HG03442 (cell line): ENCODE data around the gene ERFL.

ENCODE experiments used
- ATAC-seq: cut with Tn5 transposase; IDR thresholded peaks from one replicate; pipeline ENCODE4 v1.9.1; 2021; ENCODE audit warnings: mild to moderate bottlenecking, moderate library complexity; ENCODE audit not compliant: unreplicated experiment

Gene ERFL

DNA sequence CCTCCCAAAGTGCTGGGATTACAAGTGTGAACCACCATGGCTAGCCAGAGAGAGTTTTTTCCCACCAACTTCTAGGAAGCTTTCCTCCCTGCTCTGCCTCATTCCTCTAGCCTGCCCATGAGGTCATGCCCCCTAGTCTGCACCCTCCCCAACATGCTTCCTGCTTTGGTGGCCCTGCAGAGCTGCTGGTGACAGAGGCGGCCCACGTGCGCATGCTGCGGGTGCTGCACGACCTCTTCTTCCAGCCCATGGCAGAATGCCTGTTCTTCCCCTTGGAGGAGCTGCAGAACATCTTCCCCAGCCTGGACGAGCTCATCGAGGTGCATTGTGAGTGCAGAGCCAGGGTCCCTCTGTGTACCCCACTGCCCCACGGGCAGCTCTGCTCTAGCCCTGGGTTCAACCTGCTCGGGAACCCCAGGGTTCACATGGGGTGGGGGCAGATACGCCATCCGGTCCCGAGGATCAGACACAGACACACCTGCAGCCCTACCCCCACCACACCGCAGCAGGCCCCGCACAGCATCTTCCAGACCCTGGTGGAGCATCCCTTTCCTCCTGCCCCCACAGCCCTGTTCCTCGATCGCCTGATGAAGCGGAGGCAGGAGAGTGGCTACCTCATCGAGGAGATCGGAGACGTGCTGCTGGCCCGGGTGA, 26.4 kb downstream of the ERFL start:
- ATAC-seq: no peak

DNA sequence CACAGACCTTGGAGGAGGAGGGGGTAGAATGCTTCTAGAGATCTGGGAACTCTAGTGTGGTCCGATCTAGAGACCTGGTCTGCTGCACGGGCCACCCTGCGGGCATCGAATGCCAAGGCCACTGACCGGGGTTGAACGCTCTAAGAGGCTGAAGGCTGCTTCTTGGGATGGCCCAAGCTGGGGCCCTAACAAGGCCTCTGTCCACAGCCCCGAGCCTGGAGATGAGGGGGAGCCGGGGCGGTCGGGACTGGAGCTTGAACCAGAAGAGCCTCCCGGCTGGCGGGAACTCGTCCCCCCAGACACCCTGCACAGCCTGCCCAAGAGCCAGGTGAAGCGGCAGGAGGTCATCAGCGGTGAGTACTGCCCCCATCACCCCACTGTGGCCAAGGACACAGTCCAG, 30.0 kb downstream of the ERFL start:
- ATAC-seq: no peak

- ATAC-seq: no peak
Measured at GRCh38 chr19:41897820-41898219, 30.4 kb downstream of the ERFL start.

DNA sequence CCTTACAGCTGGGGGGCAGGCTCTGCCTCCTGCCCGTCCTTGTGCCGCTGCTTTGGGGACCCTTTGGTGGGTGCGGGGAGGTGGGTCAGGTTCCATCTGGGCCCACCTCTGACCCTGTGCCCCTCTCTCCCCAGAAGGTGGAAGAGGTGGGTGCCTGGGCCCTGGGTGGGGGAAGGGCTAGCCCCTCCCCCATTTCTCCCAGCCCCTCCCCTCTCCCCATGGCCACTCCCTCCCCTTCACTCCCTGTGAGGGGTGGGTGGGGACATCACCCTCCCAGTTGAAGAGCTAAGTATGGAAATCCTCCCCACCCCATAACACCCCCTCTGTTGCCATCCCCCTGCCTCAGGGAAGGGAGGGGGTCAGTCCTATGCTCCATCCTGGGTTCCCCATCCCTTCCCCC, 31.1 kb downstream of the ERFL start:
- ATAC-seq: no peak

DNA sequence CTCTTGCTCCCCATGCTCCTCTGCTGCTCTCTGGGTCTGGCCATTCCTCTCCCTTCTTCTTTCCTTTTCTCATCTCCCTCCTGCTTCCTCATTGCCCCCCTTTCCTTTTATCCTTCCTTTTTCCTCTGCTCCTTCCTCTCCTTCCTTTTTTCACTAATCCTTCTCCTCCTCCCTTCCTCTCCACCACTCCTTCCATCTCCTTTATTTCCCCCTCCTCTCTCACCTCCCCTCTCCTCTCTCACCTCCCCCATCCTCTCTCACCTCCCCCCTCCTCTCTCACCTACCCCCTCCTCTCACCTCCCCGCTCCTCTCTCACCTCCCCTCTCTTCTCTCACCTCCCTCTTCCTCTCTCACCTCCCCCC, 31.7 kb downstream of the ERFL start:
- ATAC-seq: no peak

GRCh38 chr19:41895745-41896580, 32.3 kb downstream of the ERFL start:
- ATAC-seq: no peak

DNA sequence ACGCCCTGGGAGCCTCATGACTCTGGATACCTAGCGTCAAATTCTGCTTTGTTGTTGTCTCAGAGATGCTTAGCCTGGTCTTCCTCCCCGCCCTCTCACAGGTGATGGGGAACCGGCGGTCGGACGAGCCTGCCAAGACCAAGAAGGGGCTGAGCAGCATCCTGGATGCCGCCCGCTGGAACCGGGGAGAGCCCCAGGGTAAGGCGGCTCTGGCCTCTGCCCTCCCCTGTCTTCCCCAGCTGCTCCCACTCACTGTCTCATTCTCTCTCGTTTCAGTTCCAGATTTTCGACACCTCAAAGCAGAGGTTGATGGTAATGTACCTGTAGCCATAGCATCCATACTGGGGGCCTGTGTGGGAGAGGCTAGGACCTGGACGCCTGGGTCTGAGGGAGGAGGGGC, 33.9 kb downstream of the ERFL start:
- no peak for ATAC-seq

- no peak for ATAC-seq
Measured at GRCh38 chr19:41893899-41894298, 34.4 kb downstream of the ERFL start.

GRCh38 chr19:41892173-41892902, 35.9 kb downstream of the ERFL start:
- ATAC-seq: no peak

- ATAC-seq: no peak
Measured at GRCh38 chr19:41890936-41891335, 37.3 kb downstream of the ERFL start.

DNA sequence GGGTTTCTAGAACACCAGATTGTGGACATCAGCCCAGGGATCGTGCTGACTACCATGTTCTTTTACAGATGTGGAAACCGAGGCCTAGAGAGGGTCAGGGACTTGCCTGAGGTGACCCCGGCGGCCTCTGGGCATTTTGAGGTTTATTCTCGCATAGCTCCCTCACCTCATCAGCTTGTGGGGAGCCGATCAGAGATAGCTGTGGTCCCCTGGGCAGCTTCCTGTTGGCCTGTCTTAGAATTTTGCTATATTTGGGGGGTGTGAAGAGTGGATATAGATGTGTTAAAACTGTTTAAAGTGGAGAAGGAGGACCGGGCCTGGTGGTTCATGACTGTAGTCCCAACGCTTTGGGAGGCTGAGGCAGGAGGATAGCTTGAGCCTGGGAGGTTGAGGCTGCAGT, 38.4 kb downstream of the ERFL start:
- no peak for ATAC-seq

DNA sequence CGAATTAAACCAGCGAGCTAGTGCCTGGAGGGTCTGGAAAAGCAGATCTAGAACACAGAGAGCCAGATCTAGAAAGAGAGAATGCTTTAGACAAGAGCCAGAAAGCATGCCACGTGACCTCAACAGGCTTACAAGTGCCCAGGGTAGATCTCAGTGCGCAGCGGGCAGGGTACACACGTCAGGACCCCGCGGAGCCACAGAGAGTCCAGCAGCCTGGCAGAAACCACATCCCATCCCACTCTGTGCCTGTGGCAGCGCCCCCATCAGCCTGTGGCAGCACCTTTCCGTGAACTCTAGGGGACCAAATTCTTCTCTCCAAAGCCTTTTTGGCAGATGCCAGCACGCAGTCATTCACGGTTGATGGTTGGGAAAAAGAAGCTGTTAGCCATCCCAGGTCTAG, 39.3 kb downstream of the ERFL start:
- no peak for ATAC-seq

- ATAC-seq: peak; percentile 23
Measured at GRCh38 chr19:41887711-41888382, 40.4 kb downstream of the ERFL start.

- no peak for ATAC-seq
Measured at GRCh38 chr19:41886761-41887710, 41.2 kb downstream of the ERFL start.

DNA sequence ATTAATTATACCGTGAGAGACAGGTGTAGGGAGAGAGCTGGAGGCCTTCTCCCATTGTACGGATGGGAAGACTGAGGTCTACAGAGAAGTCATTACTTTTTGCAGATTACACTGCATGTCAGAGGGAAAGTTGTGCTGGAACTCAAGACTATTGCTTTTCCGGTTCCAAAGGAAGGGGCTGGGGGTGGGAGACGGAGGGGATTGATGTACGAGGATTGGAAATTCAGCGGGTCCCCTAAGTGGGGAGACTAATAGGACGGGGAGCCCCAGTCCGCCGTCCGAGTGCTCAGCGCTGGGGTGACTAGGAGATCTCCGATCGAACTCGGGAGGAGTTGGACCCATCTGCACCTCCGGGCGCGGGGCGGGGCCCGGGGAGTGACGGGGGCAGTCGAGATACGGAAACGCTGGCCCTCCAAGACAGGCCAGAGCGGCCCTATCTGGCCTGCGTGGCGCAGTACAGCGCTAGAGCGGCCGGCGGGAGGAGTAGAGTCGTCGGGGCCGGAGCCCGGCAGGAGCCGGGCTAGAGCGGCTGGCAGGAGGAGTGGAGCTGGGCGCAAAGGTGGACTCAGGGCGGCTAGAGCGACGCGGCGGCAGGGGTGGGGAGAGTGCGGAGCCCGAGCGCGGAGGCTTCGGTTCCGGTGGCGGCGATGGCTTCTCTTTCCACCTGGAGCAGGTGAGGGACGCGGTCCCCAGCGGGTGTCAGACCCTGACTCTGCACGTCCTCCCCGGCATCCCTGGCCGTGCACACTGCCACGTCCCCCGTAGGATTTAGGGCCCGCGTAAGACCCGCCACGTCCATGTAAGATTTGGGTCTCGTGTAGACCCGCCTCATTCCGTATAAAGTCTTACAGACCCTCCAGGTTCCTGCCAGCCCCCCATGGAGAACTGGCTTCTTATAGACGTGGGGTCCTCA, 44.2 kb downstream of the ERFL start:
- ATAC-seq: peak; percentile 70

DNA sequence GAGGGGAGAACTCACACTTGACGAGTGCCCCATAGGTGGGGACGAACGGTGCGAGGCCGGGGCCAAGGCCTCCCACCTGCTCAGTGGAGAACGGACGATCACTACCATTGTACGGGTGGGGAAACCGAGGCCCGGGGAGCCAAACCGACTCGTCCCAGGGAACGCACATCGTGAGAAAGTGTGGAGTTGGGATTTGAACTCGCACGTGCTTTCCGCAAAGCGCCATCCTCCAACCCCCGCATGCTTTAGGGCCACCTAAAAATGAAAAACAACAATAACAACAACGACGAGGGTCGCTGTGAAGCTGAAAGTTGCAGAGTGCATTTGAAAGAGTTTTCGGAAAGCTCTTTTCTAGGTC, 44.8 kb downstream of the ERFL start:
- ATAC-seq: no peak

GRCh38 chr19:41882568-41883462, 45.4 kb downstream of the ERFL start, which contains the start of gene ARHGEF1:
TSS of gene ARHGEF1 (plus strand) at chr19:41883184. CDS start at chr19:41888083, 4,899 bp downstream.
- no peak for ATAC-seq

DNA sequence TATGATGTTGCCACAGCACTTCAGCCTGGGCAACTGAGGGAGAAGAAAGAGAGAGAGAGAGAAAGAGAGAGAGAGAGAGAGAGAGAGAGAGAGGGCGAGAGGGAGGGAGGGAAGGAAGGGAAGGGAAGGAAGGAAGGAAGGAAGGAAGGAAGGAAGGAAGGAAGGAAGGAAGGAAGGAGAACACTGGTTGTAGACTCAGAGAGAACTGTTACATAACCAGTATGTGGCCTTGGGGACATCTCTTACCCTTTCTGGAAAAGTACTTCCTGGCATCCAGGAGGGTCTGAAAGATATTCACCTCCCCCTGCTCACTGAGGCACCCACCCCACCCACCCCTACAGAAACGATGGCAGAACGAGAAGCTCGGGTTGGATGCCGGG, 47.9 kb downstream of the ERFL start:
- ATAC-seq: no peak
